Measurements from ENCODE around the gene ADORA3.

ADORA3 gene

GRCh38 chr1:111507411-111508201, 4.2 kb upstream of the ADORA3 start:
- DNase-seq: peak; percentile 59

GRCh38 chr1:111506561-111506960, 3.1 kb upstream of the ADORA3 start:
- no peak for DNase-seq

- DNase-seq: no peak
Measured at GRCh38 chr1:111505641-111506119, 2.2 kb upstream of the ADORA3 start.

- DNase-seq: no peak
Measured at GRCh38 chr1:111504097-111504496, 664 bp upstream of the ADORA3 start.

- DNase-seq: no peak
Measured at GRCh38 chr1:111501645-111502044, 1.8 kb downstream of the ADORA3 start.

GRCh38 chr1:111499026-111499785, 4.2 kb downstream of the ADORA3 start:
- no peak for DNase-seq

- DNase-seq: no peak
Measured at GRCh38 chr1:111497592-111497991, 5.8 kb downstream of the ADORA3 start.

- DNase-seq: no peak
Measured at GRCh38 chr1:111496398-111496797, 7.0 kb downstream of the ADORA3 start.

- DNase-seq: no peak
Measured at GRCh38 chr1:111491070-111491469, 12.4 kb downstream of the ADORA3 start.

GRCh38 chr1:111490220-111490619, 13.2 kb downstream of the ADORA3 start:
- DNase-seq: no peak

- DNase-seq: no peak
Measured at GRCh38 chr1:111489604-111490003, 13.8 kb downstream of the ADORA3 start.

GRCh38 chr1:111488669-111489068, 14.8 kb downstream of the ADORA3 start:
- no peak for DNase-seq

- no peak for DNase-seq
Measured at GRCh38 chr1:111487133-111487532, 16.3 kb downstream of the ADORA3 start.

GRCh38 chr1:111486431-111486830, 17.0 kb downstream of the ADORA3 start:
- DNase-seq: no peak

GRCh38 chr1:111484391-111485026, 18.9 kb downstream of the ADORA3 start:
- DNase-seq: no peak

GRCh38 chr1:111483876-111484275, 19.6 kb downstream of the ADORA3 start:
- DNase-seq: no peak

GRCh38 chr1:111483166-111483565, 20.3 kb downstream of the ADORA3 start:
- no peak for DNase-seq

- peak; percentile 68 for DNase-seq
Measured at GRCh38 chr1:111481387-111482221, 21.8 kb downstream of the ADORA3 start.

GRCh38 chr1:111480674-111481073, 22.8 kb downstream of the ADORA3 start:
- DNase-seq: no peak

GRCh38 chr1:111476761-111477309, 26.6 kb downstream of the ADORA3 start:
- peak; percentile 33 for DNase-seq

- DNase-seq: no peak
Measured at GRCh38 chr1:111476214-111476613, 27.2 kb downstream of the ADORA3 start.

- peak; percentile 49 for DNase-seq
Measured at GRCh38 chr1:111475701-111476100, 27.7 kb downstream of the ADORA3 start.

Data from stimulated activated CD4-positive, alpha-beta T cell treated with anti-CD3 and anti-CD28 coated beads, Interleukin-4, amount 100 ng/mL, for 24 hours (primary cell).